NCI-H2107 treated with DMSO at 0.1 percent for 48 hours (cell line): Measurements from ENCODE around the gene VAX1.
"Not testable (repeated sequence)": the region's sequence is repeated elsewhere in the genome, so short reads cannot be mapped to it uniquely, and the experiment has no call there.

Source experiments
- DNase-seq: peaks from one replicate; lab custom pipeline; 2025; ENCODE audit not compliant: unreplicated experiment; lab: John Stamatoyannopoulos, UW

The VAX1 gene

DNA sequence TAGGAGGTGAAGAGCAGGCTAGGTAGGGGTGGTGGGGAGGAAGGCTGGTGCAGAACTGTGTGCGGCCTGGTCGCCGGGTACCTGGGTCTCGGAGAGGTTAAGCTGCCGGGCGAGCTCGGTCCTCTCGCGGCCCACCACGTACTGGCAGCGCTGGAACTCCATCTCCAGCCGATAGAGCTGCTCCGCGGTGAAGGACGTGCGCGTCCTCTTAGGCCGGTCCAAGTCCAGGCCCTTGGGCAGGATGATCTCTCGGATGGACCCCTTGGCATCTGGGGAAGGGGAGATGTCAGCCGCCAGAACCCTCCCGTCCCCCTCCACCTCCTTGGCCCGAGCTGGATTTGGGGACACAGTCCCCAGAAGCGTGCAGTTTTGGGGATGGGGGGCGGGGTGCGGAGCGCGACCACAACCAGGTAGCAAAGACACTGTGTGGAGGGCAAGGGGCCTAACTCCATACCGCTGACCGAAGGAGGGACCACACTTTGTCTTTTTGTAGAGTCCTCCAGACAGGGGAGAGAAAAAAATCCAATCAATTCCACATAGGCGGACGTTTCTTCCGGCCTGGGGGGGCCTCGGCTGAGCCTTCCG, 1.6 kb downstream of the VAX1 start:
- DNase-seq, result no peak

- DNase-seq, result no peak
These were observed 2.5 kb downstream of the VAX1 start for GRCh38 chr10:117135480-117136140.

GRCh38 chr10:117135026-117135372, 3.1 kb downstream of the VAX1 start:
- DNase-seq, result no peak

DNA sequence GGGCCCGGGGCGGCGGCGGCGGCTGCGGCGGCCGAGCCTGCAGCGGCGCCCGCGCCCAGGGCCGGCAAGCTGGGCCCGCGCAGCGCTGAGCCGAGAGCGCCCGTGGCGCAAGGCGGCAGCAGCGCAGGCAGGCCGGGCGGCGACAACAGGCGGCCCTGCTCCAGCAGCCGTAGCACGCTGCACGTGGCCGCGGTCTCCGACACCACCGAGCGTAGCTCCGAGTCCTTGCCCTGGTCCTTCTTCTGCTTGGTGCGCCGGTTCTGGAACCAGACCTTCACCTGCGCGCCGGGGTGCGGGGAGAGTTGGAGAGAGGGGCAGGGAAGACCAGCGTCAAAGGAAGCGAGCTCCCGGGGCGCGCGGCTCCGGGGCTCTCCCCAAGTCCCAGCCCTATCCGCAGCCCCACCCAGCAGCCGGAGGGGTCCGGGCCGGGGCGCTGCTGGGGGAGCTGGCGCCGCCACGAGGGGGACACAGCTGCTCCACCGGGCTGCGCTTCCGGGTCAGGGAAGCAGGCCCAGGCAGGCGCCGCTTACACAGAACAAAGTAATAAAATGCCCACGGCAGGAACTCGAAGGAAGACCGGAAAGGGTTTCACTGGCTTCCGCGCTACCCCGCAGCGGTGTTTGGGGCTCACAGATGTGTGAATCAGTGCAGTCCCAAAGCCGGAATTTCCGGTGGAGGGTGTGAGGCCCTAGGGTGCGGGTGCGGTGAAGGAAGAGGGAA, 3.6 kb downstream of the VAX1 start:
- DNase-seq, result no peak

GRCh38 chr10:117134056-117134305, 4.1 kb downstream of the VAX1 start:
- DNase-seq, result no peak

DNA sequence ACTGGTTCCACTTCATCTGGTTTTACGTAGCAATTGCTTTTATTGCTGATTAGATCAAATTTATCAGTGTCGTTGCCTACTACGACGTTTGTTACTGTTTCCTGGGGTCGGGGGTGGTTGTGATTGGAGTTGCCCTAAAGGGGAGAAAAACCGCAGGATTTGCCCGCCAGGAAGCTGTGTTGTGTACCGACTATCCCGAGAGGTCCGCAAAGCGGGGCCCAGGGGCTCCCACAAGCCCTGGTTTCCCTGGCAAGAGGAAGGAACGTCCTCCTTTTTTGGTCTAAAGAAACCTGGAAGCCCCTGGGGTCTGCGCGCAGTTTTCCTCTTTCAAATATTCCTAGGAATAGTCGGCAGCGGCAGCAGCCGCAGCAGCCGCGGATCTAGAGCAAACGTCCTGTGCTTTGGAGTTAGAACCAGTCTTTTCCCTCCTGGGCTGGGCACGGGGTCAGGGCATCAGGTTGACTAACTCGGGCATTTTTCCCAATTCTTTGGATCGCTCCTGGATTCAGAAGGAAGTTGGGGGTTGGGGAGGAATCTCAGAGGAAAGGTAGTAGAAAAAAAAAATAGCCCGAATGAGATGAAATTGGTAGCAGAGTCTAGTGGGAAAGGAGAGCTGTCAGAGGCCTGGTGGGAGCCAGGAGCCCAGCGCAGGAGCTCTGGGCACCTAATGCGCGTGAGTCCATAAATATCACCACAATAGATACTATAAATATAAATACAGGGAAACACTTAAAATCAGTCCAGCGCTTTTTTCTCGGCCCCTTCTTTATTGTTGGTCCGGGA, 4.6 kb downstream of the VAX1 start:
- no peak for DNase-seq

DNA sequence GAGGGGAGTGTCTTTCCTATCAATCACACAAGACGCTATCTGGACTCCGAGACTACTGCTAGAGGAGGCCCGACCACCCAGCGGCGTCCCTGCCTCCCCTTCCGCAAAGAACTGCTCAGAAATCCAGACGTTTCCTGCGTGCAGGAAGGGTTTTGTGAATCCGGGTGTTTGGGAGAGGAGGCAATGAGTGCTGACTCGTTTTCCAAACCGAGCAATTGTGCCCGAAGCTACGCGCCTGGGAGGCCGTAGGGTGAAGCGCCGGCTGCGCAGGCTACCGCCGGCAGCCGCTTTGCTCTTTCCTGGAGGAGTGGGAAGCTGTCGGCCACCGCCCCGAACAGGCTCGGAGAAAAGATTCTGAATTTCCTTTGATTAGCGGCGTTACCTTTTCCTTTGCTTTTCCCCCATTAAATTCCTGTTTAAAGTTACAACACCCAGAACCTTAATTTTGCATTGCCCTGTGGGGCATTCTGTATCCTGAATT, 5.3 kb downstream of the VAX1 start:
- no peak for DNase-seq

GRCh38 chr10:117131376-117132327, 6.4 kb downstream of the VAX1 start:
- no peak for DNase-seq

DNA sequence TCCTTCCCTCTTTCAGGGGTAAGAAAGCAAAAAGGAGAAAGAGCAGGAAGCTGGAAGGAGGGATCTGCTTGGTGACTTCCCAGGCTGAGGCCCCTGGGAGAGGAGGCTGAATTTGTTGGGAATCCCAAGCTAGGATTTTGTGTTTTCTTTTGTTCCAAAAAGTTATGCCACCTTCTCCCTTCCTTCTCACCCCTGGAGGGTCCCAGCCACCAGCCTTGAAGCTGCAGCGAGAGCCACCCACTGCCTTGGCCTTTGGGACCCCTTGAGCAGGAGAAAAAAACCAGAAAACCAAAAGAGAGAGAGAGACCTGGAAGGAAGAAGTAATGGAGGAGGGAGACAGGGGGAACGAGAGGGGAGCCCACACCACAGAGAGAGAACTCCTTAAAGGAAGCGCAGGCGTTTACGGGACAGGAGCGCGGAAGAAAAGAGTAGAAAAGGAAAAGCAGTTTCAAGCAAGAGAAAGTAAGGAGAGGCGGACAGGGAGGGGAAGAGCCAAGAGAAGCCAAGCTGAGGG, 7.2 kb downstream of the VAX1 start:
- DNase-seq, result no peak

DNA sequence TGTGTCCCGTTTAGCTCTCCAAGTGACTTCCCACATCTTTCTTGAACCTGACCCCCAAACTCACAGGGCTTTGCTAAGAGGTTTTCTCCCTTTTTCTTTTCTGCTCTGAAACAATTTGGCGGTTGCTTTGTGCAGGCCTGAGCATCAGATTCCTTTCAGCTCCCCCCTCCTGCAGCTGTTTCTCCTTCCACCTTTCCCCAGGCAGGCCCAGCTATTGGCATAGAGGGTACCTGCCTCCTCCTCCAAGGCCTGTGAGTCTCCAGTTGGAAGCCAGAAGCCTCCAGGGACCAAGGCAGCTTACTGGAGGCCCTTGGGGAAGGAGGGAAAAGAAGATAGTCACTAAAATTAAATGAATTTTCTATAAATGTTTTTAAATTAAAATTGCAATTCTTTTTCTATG, 7.7 kb downstream of the VAX1 start:
- DNase-seq, result no peak

- DNase-seq, result not testable (repeated sequence)
These were observed 11.4 kb downstream of the VAX1 start for GRCh38 chr10:117126645-117127044.

- DNase-seq, result no peak
These were observed 12.0 kb downstream of the VAX1 start for GRCh38 chr10:117126034-117126433.

- no peak for DNase-seq
These were observed 25.9 kb downstream of the VAX1 start for GRCh38 chr10:117112220-117112619.

- DNase-seq, result no peak
These were observed 30.8 kb downstream of the VAX1 start for GRCh38 chr10:117107238-117107637.

GRCh38 chr10:117096599-117097201, 41.4 kb downstream of the VAX1 start:
- DNase-seq, result no peak

DNA sequence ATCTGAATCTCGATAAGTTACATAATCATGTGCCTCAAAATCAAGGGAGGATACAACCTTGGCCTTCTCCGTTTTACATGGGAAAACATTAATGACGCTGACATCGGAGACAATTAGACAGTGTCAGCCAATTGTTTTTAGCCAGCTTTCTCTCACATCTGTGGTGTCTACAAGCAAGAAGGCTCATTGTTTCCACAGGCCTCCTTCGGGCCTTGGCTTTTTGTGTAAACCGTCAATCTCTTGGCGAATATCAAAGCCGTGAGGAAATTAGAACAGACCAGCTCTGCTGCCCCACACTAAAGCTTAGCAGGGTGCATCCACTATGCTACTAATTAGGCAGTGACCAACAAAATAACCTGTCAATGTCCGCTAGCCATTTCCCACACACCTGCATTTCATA, 43.2 kb downstream of the VAX1 start:
- no peak for DNase-seq

GRCh38 chr10:117092386-117092785, 45.7 kb downstream of the VAX1 start:
- DNase-seq, result no peak

DNA sequence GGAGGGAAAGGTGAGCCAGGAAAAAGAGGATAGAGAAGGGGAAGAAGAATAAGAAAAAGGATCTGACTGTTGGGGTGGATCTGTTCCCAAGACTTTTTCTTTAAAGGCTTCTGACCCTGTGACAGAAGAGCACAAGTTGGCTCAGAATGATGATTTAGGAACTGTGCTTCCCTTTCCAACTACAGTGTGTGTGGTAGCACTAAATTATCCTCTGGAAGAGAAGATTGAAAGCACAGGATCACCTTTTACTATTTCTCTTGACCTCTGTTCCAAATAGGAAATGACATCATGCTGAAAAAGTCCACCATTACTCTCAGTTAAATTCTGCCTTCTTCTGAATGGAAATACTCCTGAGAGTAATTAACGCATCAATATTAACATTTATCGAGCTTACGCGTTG, 47.2 kb downstream of the VAX1 start:
- no peak for DNase-seq

DNA sequence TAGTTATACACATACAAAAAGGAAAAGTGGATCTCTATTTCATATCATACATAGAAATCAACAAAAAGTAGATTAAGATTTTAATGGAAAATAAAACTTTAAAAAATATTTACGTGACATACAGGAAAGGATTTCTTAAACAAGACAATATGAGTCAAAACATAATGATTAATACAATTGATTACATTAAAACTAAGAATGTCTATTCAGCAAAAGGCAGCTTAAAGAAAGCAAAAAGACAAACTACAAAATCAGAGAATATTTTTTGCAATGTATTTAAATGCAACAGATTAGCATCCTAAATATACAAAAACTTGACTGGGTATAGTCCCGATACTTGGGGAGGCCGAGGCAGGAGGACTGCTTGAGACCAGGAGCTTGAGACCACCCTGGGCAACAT, 50.5 kb downstream of the VAX1 start:
- no peak for DNase-seq

GRCh38 chr10:117086546-117086945, 51.5 kb downstream of the VAX1 start:
- DNase-seq, result no peak
